NCI-H1694 treated with DMSO at 0.1 percent for 48 hours (cell line): ENCODE measurements around the gene TMEM181.
A peak's percentile ranks its signal among the peaks of the same experiment; 100 is the strongest.

Source experiments
- DNase-seq: peaks from one replicate; lab custom pipeline; 2025; lab: John Stamatoyannopoulos, UW

Gene TMEM181

GRCh38 chr6:158565122-158565429 lies 5.2 kb downstream of the TMEM181 start:
- DNase-seq: no peak

GRCh38 chr6:158565482-158566040 lies 5.7 kb downstream of the TMEM181 start:
- DNase-seq: no peak

GRCh38 chr6:158566207-158566818 lies 6.4 kb downstream of the TMEM181 start:
- DNase-seq: no peak

GRCh38 chr6:158567152-158567551 lies 7.3 kb downstream of the TMEM181 start:
- no peak for DNase-seq

GRCh38 chr6:158567871-158568401 lies 8.0 kb downstream of the TMEM181 start:
- DNase-seq: no peak

- no peak for DNase-seq
These were observed 8.7 kb downstream of the TMEM181 start for GRCh38 chr6:158568549-158568948.

- DNase-seq: no peak
These were observed 9.1 kb downstream of the TMEM181 start for GRCh38 chr6:158569036-158569435.

- DNase-seq: no peak
These were observed 10.7 kb downstream of the TMEM181 start for GRCh38 chr6:158570681-158570962.

GRCh38 chr6:158571826-158572652 lies 12.1 kb downstream of the TMEM181 start:
- DNase-seq: no peak

- DNase-seq: no peak
These were observed 13.0 kb downstream of the TMEM181 start for GRCh38 chr6:158572653-158573541.

GRCh38 chr6:158573542-158573931 lies 13.6 kb downstream of the TMEM181 start:
- DNase-seq: no peak

- no peak for DNase-seq
These were observed 14.9 kb downstream of the TMEM181 start for GRCh38 chr6:158574800-158575199.

GRCh38 chr6:158575550-158575949 lies 15.7 kb downstream of the TMEM181 start:
- no peak for DNase-seq

GRCh38 chr6:158584236-158584651 lies 24.4 kb downstream of the TMEM181 start:
- no peak for DNase-seq

- no peak for DNase-seq
These were observed 26.8 kb downstream of the TMEM181 start for GRCh38 chr6:158586652-158587051.

GRCh38 chr6:158589366-158589765 lies 29.5 kb downstream of the TMEM181 start:
- DNase-seq: peak; percentile 57

- no peak for DNase-seq
These were observed 31.4 kb downstream of the TMEM181 start for GRCh38 chr6:158591134-158591809.

- DNase-seq: no peak
These were observed 31.9 kb downstream of the TMEM181 start for GRCh38 chr6:158591810-158592209.

GRCh38 chr6:158593670-158594069 lies 33.8 kb downstream of the TMEM181 start:
- DNase-seq: no peak

GRCh38 chr6:158595223-158595622 lies 35.3 kb downstream of the TMEM181 start:
- no peak for DNase-seq

GRCh38 chr6:158596861-158597260 lies 37.0 kb downstream of the TMEM181 start:
- peak; percentile 98 for DNase-seq

GRCh38 chr6:158597565-158597964 lies 37.7 kb downstream of the TMEM181 start:
- DNase-seq: no peak
